Ishikawa (cell line): ENCODE data around the gene GNA15.
A peak's percentile ranks its signal among the peaks of the same experiment; 100 is the strongest.

Experiments used
- CEBPB ChIP-seq: IDR thresholded peaks from 2 replicates; pipeline ENCODE4 v1.6.1; 2012
- CREB1 ChIP-seq: IDR thresholded peaks from 2 replicates; pipeline ENCODE4 v1.6.1; 2012; ENCODE audit warnings: low read depth
- EGR1 ChIP-seq: IDR thresholded peaks from 2 replicates; pipeline ENCODE4 v1.6.1; 2012
- EP300 ChIP-seq: IDR thresholded peaks from 2 replicates; pipeline ENCODE4 v1.6.1; 2012; ENCODE audit warnings: borderline replicate concordance
- FOXM1 ChIP-seq: IDR thresholded peaks from 2 replicates; pipeline ENCODE4 v1.6.1; 2012; ENCODE audit warnings: low read depth, borderline replicate concordance
- NFIC ChIP-seq: IDR thresholded peaks from 2 replicates; pipeline ENCODE4 v1.6.1; 2012
- RAD21 ChIP-seq: IDR thresholded peaks from 2 replicates; pipeline ENCODE4 v1.6.1; 2012; ENCODE audit warnings: low read depth
- REST ChIP-seq: IDR thresholded peaks from 2 replicates; pipeline ENCODE4 v1.6.1; 2012; ENCODE audit warnings: low read depth, mild to moderate bottlenecking
- TAF1 ChIP-seq: IDR thresholded peaks from 2 replicates; pipeline ENCODE4 v1.6.1; 2012; ENCODE audit warnings: low read depth, mild to moderate bottlenecking
- TCF12 ChIP-seq: IDR thresholded peaks from 2 replicates; pipeline ENCODE4 v1.6.1; 2012; ENCODE audit warnings: low read depth
- TEAD4 ChIP-seq: IDR thresholded peaks from 2 replicates; pipeline ENCODE4 v1.6.1; 2012
- YY1 ChIP-seq: IDR thresholded peaks from 2 replicates; pipeline ENCODE4 v1.6.1; 2012; ENCODE audit warnings: low read depth
- ZBTB7A ChIP-seq: IDR thresholded peaks from 2 replicates; pipeline ENCODE4 v1.6.1; 2012; ENCODE audit warnings: low read depth
- TF ChIP-seq, protein P1 (sequence below): IDR thresholded peaks from 2 replicates; pipeline ENCODE4 v1.6.1; 2012
- TF ChIP-seq, protein P2 (sequence below): IDR thresholded peaks from 2 replicates; pipeline ENCODE4 v1.6.1; 2012

The GNA15 gene

DNA sequence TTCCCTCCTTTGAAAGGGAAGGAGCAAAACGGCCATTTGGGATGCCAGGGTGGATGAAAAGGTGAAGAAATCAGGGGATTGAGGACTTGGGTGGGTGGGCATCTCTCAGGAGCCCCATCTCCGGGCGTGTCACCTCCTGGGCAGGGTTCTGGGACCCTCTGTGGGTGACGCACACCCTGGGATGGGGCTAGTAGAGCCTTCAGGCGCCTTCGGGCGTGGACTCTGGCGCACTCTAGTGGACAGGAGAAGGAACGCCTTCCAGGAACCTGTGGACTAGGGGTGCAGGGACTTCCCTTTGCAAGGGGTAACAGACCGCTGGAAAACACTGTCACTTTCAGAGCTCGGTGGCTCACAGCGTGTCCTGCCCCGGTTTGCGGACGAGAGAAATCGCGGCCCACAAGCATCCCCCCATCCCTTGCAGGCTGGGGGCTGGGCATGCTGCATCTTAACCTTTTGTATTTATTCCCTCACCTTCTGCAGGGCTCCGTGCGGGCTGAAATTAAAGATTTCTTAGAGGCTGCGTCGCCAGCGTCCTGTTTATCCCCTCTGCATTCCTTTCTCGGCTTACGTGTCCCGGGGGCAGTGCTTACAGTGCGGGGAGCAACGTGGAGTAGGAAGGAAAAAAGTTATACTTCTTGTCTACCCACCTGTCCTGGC lies 27.5 kb downstream of the GNA15 start:
- TF ChIP-seq RAD21 (peak; percentile 94), REST (no peak)

DNA sequence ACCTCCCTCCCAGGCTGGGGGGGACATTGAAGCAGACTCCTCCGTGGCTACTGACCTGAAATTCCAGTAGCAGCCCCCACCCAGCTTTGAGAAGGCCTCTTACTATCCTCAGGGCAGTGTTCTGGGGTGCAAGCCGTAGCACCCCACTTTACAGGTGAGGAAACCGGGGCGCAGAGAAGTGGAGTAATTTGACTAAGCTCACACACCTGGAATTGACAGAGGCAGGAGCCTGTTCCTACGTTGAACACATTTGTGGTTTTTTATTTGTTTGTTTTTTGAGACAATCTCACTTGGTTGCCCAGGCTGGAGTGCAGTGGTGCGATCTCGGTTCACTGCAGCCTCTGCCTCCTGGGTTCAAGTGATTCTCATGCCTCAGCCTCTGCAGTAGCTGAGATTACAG lies 28.1 kb downstream of the GNA15 start:
- no peak for TF ChIP-seq CREB1
- TF ChIP-seq ZBTB7A = no peak
- TF ChIP-seq CEBPB = no peak
- TF ChIP-seq TAF1 = no peak
- TF ChIP-seq, protein P1, sequence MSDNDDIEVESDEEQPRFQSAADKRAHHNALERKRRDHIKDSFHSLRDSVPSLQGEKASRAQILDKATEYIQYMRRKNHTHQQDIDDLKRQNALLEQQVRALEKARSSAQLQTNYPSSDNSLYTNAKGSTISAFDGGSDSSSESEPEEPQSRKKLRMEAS = no peak
- no peak for TF ChIP-seq REST
- no peak for TF ChIP-seq NFIC
- no peak for TF ChIP-seq TCF12
- TF ChIP-seq, protein P2, sequence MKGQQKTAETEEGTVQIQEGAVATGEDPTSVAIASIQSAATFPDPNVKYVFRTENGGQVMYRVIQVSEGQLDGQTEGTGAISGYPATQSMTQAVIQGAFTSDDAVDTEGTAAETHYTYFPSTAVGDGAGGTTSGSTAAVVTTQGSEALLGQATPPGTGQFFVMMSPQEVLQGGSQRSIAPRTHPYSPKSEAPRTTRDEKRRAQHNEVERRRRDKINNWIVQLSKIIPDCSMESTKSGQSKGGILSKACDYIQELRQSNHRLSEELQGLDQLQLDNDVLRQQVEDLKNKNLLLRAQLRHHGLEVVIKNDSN = no peak
- no peak for TF ChIP-seq RAD21
- no peak for TF ChIP-seq YY1
- no peak for TF ChIP-seq FOXM1
- TF ChIP-seq TEAD4 = no peak

DNA sequence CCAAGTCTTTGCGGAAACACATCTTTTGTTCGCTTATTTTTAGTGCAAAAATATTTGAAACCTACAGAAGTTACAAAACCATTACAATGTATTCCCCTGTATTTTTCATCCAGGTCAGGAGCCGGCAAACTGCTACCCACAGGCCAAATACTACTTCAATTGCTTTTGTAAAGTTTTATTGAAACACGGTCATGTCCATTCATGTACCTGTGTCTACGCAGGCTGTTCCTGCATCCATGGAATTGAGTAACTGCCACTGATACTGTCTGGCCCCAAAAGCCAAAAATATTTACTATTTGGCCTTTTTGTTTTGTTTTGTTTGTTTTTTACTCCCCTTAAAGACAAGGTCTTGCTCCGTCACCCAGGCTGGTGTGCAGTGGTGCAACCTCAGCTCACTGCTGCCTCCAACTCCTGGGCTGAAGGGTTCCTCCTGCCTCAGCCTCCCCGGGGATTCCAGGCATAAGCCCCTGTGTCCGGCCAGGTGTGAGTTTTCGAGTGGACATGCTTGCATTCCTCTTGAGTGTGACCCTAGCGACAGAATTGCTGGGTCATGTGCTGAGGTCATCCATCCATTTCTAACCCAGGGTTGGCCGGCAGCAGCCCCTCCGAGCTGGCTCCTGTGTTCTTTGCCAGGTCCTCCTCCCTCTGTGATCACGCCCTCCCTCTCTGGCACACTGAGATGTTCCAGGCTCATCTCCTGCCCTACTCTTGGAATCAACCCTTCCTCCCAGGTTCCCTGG lies 31.9 kb downstream of the GNA15 start:
- TF ChIP-seq TEAD4 (no peak), EGR1 (no peak), YY1 (no peak), EP300 (no peak), REST (no peak), CEBPB (no peak), NFIC (no peak), CREB1 (no peak), ZBTB7A (no peak), TCF12 (no peak), RAD21 (no peak)
- TF ChIP-seq, protein P2 = no peak

DNA sequence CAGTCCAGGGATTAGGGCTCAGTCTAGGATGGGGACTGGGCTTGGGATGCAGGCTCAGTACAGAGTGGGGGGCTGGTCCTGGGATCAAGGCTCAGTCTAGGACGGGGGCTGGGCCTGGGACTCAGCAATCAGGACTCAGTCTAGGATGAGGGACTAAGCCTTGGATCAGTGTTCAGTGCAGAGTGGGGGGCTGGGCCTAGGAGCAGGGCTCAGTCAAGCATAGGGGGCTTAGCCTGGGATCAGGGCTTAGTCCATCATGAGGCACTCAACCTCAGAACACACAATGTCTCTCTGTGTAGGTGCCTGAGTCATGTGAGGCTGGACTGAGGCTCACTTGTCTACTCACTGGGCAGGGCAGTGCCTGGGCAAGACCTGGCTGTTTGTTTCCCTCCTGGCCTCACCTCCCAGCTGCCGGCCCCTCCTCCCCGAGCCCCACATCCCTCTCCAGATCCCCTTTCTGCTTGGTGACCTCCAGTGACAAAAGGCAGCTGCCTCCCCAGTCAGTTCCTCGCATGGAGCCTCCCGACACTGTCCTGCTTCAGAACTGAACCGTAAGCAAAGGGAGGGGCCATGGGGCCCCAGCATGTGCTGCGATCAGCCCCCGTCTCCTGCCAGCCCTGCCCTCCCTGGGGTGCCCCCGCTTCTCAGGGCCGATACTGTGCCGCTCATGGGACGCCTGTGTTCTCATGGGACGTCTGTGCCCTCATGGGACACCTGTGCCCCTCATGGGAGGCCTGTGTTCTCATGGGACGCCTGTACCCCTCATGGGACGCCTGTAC lies 36.2 kb downstream of the GNA15 start:
- TF ChIP-seq TAF1 (no peak), EP300 (no peak), CEBPB (no peak), TCF12 (no peak), NFIC (no peak), ZBTB7A (no peak), RAD21 (no peak), TEAD4 (no peak), REST (no peak), CREB1 (no peak), EGR1 (no peak), FOXM1 (no peak), YY1 (no peak)
- TF ChIP-seq, protein P1 = no peak
- TF ChIP-seq, protein P2 = no peak
